ENCODE data around the gene METTL24. TPM values are rescaled to one million over a fixed set of nuclear protein-coding genes. Genes with fewer than 3 reads are reported as not detected.

The METTL24 gene
- total RNA-seq, 1 donor = 0.09 TPM

DNA sequence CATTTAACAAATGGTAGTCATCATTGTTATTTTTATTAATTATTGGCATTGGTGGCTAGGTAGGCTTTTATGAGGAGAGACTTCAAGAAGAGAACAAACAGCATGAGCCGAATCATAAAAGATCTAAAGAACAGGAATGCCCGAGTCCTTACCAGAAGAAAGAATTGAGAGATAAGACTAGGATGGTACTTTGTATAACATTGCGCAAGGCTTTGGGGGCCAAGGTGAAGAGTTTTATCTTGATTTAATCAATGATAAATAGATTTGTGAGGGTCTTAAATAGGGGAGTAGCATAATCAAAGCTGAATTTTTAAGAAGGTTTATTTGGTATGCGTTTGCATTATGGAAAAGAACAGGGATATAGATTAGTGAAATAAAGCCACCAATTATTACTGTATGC, 162.5 kb downstream of the METTL24 start:
- H3K4me3 ChIP-seq (ENCODE audit: low read depth, low read length) = no peak overlapping the region
- TF ChIP-seq, protein P1, sequence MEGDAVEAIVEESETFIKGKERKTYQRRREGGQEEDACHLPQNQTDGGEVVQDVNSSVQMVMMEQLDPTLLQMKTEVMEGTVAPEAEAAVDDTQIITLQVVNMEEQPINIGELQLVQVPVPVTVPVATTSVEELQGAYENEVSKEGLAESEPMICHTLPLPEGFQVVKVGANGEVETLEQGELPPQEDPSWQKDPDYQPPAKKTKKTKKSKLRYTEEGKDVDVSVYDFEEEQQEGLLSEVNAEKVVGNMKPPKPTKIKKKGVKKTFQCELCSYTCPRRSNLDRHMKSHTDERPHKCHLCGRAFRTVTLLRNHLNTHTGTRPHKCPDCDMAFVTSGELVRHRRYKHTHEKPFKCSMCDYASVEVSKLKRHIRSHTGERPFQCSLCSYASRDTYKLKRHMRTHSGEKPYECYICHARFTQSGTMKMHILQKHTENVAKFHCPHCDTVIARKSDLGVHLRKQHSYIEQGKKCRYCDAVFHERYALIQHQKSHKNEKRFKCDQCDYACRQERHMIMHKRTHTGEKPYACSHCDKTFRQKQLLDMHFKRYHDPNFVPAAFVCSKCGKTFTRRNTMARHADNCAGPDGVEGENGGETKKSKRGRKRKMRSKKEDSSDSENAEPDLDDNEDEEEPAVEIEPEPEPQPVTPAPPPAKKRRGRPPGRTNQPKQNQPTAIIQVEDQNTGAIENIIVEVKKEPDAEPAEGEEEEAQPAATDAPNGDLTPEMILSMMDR (IDR thresholded peaks at IDR 0.05; ENCODE audit: insufficient read depth, low read length) = no peak
- DNase-seq (ENCODE audit: low read depth) = no peak

Other genes with a start within 250 kb of the METTL24 start
- 11.7 and 20.1 TPM in 2 replicates for gene WASF1, start 178.7 kb downstream of the METTL24 start, total RNA-seq (ENCODE audit: low replicate concordance)
- 21.8 and 32.3 TPM in 2 replicates for gene CDC40, start 177.9 kb downstream of the METTL24 start, total RNA-seq (ENCODE audit: low replicate concordance)
- 1.3 and 2.3 TPM in 2 replicates for gene DDO, start 57.2 kb upstream of the METTL24 start, total RNA-seq (ENCODE audit: low replicate concordance)
- gene SLC22A16, start 118.3 kb upstream of the METTL24 start, total RNA-seq (ENCODE audit: low replicate concordance) = 0.09 TPM in 1 of 2 replicates, not detected in the other

Data from fibroblast of the aortic adventitia (primary cell).